GM12878 (cell line): ENCODE results near the gene PFN3. TPM values are rescaled to one million over a fixed set of nuclear protein-coding genes. Genes with fewer than 3 reads are reported as not detected.

Experiments
- BCL3 ChIP-seq: IDR thresholded peaks from 2 replicates; pipeline ENCODE4 v1.6.1; 2011; ENCODE audit warnings: borderline replicate concordance, low read depth, mild to moderate bottlenecking, moderate library complexity, low read length; ENCODE audit not compliant: insufficient read depth, poor library complexity, severe bottlenecking
- BHLHE40 ChIP-seq, 2 experiments: fragments of 450-650 bp in 1 of 2; IDR thresholded peaks; 2 replicates each; pipeline ENCODE4 v1.6.1; 2011 to 2017; ENCODE audit warnings: low read depth in 2 of 2, borderline replicate concordance in 1 of 2, improper control_type of control experiment in 1 of 2, low read length in 1 of 2, mild to moderate bottlenecking in 1 of 2
- CHD4 ChIP-seq: fragments of 200-600 bp; sonication (generic); IDR thresholded peaks from 2 replicates; pipeline ENCODE4 v1.6.1; 2016; ENCODE audit warnings: mild to moderate bottlenecking
- CUX1 ChIP-seq: IDR thresholded peaks from 2 replicates; pipeline ENCODE4 v1.6.1; 2012; ENCODE audit warnings: improper control_type of control experiment, low read depth, low read length; ENCODE audit not compliant: insufficient replicate concordance
- SUZ12 ChIP-seq: fragments of 200-600 bp; sonication (generic); IDR thresholded peaks from one replicate; pipeline ENCODE4 v1.6.1; 2018; ENCODE audit warnings: antibody characterized with exemption, mild to moderate bottlenecking; ENCODE audit not compliant: unreplicated experiment
- USF2 ChIP-seq: IDR thresholded peaks from 2 replicates; pipeline ENCODE4 v1.6.1; 2011; ENCODE audit warnings: low read depth, low read length, improper control_type of control experiment, borderline replicate concordance
- YBX1 ChIP-seq: fragments of 450-650 bp; IDR thresholded peaks from 2 replicates; pipeline ENCODE4 v1.6.1; 2016; ENCODE audit warnings: antibody characterized with exemption
- polyA plus RNA-seq, 11 experiments: library from polyadenylated mRNA; depleted of rRNA in 4 of 11; unstranded in 6 of 11; stranded (reverse) in 5 of 11; fragments of >200 nt; fragmentation: Nextera tagmentation in 4 of 11; fragmentation: Illumina TruSeq in 1 of 11; extraction: Ambion mirVana in 4 of 11; extraction: Trizol in 1 of 11; gene quantifications; 1 replicate in 1 of 11; 2 replicates in 10 of 11; pipeline versions ENCODE4 v1.2.1 to v1.2.3, GENCODE V29; 2011 to 2016; ENCODE audit warnings: inconsistent platforms in 2 of 11, missing spikeins in 2 of 11, low read depth in 1 of 11
- total RNA-seq, 4 experiments: library from RNA; depleted of rRNA in 3 of 4; stranded (reverse); fragments of >200 nt in 3 of 4; fragmentation: Illumina TruSeq in 1 of 4; extraction: Trizol in 1 of 4; gene quantifications; 2 replicates each; pipeline versions ENCODE4 v1.2.1 to v1.2.3, GENCODE V29; 2013 to 2021

Gene PFN3
- total and polyA plus RNA-seq, 10 of the 15 experiments (the other 5 are each of a cell fraction or from before 2014, with no cell fraction given), result not detected

DNA sequence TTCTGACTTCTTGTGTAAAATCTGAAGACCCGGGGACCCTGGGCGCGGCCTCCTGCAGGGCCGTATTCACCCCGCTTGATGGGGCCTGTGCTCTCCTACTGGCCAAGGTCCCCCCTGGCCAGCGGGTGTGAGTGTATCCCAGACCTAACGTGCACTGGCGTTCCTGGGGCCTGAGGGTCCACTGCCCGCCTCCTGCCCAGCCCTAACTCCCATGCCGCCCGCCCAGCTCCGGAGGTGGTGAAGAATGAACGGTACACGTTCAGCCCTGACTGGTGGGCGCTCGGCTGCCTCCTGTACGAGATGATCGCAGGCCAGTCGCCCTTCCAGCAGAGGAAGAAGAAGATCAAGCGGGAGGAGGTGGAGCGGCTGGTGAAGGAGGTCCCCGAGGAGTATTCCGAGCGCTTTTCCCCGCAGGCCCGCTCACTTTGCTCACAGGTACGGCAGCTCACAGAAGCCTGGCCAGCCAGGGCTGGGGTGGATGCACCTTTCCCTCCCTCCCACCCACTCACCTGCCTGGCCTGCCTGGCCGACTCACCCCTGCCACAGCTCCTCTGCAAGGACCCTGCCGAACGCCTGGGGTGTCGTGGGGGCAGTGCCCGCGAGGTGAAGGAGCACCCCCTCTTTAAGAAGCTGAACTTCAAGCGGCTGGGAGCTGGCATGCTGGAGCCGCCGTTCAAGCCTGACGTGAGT, 35.5 kb upstream of the PFN3 start (continued):
- no peak for TF ChIP-seq CUX1
- TF ChIP-seq USF2, result no peak
- TF ChIP-seq CHD4, result no peak
- no peak for TF ChIP-seq SUZ12
- no peak for TF ChIP-seq BCL3
- TF ChIP-seq YBX1, result no peak
- TF ChIP-seq BHLHE40 (IDR thresholded peaks at IDR 0.05; ENCODE audit: borderline replicate concordance in 1 of 2, low read depth in 2 of 2, low read length in 1 of 2), result no peak
